GM18507 (cell line): ENCODE data around the gene INSYN2B.
"Not testable (repeated sequence)": the region's sequence is repeated elsewhere in the genome, so short reads cannot be mapped to it uniquely, and the experiment has no call there.

Experiments used
- DNase-seq: peaks from one replicate; pipeline ENCODE4 v3.0.0; 2011; ENCODE audit warnings: low read depth; ENCODE audit not compliant: insufficient read length; ENCODE audit errors: extremely low spot score
- FAIRE-seq: peaks from 2 replicates; lab custom pipeline; 2011; peaks lifted over from hg19 to GRCh38; lab: Jason Lieb, UNC

Gene INSYN2B

GRCh38 chr5:169974121-169974770, 6.0 kb downstream of the INSYN2B start:
- no peak for DNase-seq
- no peak for FAIRE-seq

GRCh38 chr5:169973056-169973455, 7.2 kb downstream of the INSYN2B start:
- FAIRE-seq (no peak), DNase-seq (no peak)

GRCh38 chr5:169971780-169972179, 8.5 kb downstream of the INSYN2B start:
- DNase-seq (no peak), FAIRE-seq (no peak)

GRCh38 chr5:169970911-169971765, 9.2 kb downstream of the INSYN2B start:
- DNase-seq, result no peak
- FAIRE-seq, result no peak

- DNase-seq (no peak), FAIRE-seq (no peak)
Observed at GRCh38 chr5:169970339-169970738, 10.0 kb downstream of the INSYN2B start.

GRCh38 chr5:169964246-169964645, 16.0 kb downstream of the INSYN2B start:
- no peak for FAIRE-seq
- no peak for DNase-seq

- DNase-seq, result no peak
- no peak for FAIRE-seq
Observed at GRCh38 chr5:169960659-169961058, 19.6 kb downstream of the INSYN2B start.

GRCh38 chr5:169958278-169958677, 22.0 kb downstream of the INSYN2B start:
- no peak for DNase-seq
- FAIRE-seq, result no peak

- FAIRE-seq (no peak), DNase-seq (no peak)
Observed at GRCh38 chr5:169956756-169957155, 23.5 kb downstream of the INSYN2B start.

- FAIRE-seq, result no peak
- DNase-seq, result no peak
Observed at GRCh38 chr5:169956126-169956525, 24.2 kb downstream of the INSYN2B start.

- DNase-seq, result no peak
- no peak for FAIRE-seq
Observed at GRCh38 chr5:169954786-169955185, 25.5 kb downstream of the INSYN2B start.

GRCh38 chr5:169953196-169953595, 27.1 kb downstream of the INSYN2B start:
- FAIRE-seq, DNase-seq: not testable (repeated sequence)

- no peak for DNase-seq
- no peak for FAIRE-seq
Observed at GRCh38 chr5:169950333-169950732, 30.0 kb downstream of the INSYN2B start.

GRCh38 chr5:169946743-169947295, 33.5 kb downstream of the INSYN2B start:
- DNase-seq, result no peak
- no peak for FAIRE-seq

GRCh38 chr5:169945831-169946261, 34.4 kb downstream of the INSYN2B start:
- FAIRE-seq (no peak), DNase-seq (no peak)

- DNase-seq (no peak), FAIRE-seq (no peak)
Observed at GRCh38 chr5:169944922-169945680, 35.2 kb downstream of the INSYN2B start.

GRCh38 chr5:169944115-169944514, 36.2 kb downstream of the INSYN2B start:
- DNase-seq (no peak), FAIRE-seq (no peak)

GRCh38 chr5:169943026-169943425, 37.3 kb downstream of the INSYN2B start:
- no peak for FAIRE-seq

GRCh38 chr5:169942181-169942580, 38.1 kb downstream of the INSYN2B start:
- DNase-seq, result no peak
- FAIRE-seq, result no peak

More at GRCh38 chr5:169943026-169943425, 37.3 kb downstream of the INSYN2B start:
- no peak for DNase-seq

GRCh38 chr5:169941542-169941941, 38.8 kb downstream of the INSYN2B start:
- DNase-seq (no peak), FAIRE-seq (no peak)
